CD8-positive, alpha-beta memory T cell (primary cell): Measurements from ENCODE around the gene IMPA2. TPM values are rescaled to one million over a fixed set of nuclear protein-coding genes. Genes with fewer than 3 reads are reported as not detected.
A peak's percentile ranks its signal among the peaks of the same experiment; 100 is the strongest.

ENCODE experiments used
- CTCF ChIA-PET: fragments of 350-600 bp; sonication (Branson Sonifier 250); formaldehyde crosslinking; loops from one replicate; lab custom pipeline; 2021; ENCODE audit warnings: antibody characterized with exemption; lab: Charles Lee
- POLR2A ChIA-PET: fragments of 350-600 bp; sonication (Branson Sonifier 250); formaldehyde crosslinking; loops from one replicate; lab custom pipeline; 2021; ENCODE audit warnings: antibody characterized with exemption; lab: Charles Lee
- DNase-seq, 5 donors: peaks; one replicate each; pipeline versions ENCODE4 v3.0.0 to v3.0.0-alpha.2; 2020 to 2022; ENCODE audit warnings: mixed read lengths in 1 of 5
- H3K27ac ChIP-seq: one replicate; pipeline ENCODE4 v1.7.0; 2013; ENCODE audit warnings: low read depth, mild to moderate bottlenecking, low read length, moderate library complexity
- H3K27me3 ChIP-seq: 2 replicates; pipeline ENCODE4 v1.7.0; 2013; ENCODE audit warnings: low read length, mild to moderate bottlenecking; ENCODE audit not compliant: insufficient read depth, poor library complexity, severe bottlenecking
- H3K36me3 ChIP-seq: 2 replicates; pipeline ENCODE4 v1.7.0; 2013; ENCODE audit warnings: mild to moderate bottlenecking, low read length, moderate library complexity; ENCODE audit not compliant: insufficient read depth
- H3K4me1 ChIP-seq: 2 replicates; pipeline ENCODE4 v1.7.0; 2013; ENCODE audit warnings: mild to moderate bottlenecking, low read length, moderate library complexity; ENCODE audit not compliant: insufficient read depth
- H3K4me3 ChIP-seq: 2 replicates; pipeline ENCODE4 v1.7.0; 2013; ENCODE audit warnings: mild to moderate bottlenecking, low read length
- H3K9me3 ChIP-seq: 2 replicates; pipeline ENCODE4 v1.7.0; 2013; ENCODE audit warnings: mild to moderate bottlenecking, low read length
- H3K27ac Mint-ChIP-seq, 8 donors: one replicate each; pipeline ENCODE4 v1.8.0; 2020 to 2021; ENCODE audit warnings: mixed read lengths in 8 of 8, mild to moderate bottlenecking in 6 of 8, inconsistent platforms in 3 of 8, moderate library complexity in 3 of 8
- H3K27me3 Mint-ChIP-seq, 2 donors: one replicate each; pipeline ENCODE4 v1.8.0; 2020 to 2021; ENCODE audit warnings: mixed read lengths in 2 of 2, mild to moderate bottlenecking in 1 of 2, moderate library complexity in 1 of 2
- H3K36me3 Mint-ChIP-seq, 3 donors: one replicate each; pipeline ENCODE4 v1.8.0; 2020 to 2021; ENCODE audit warnings: mixed read lengths in 3 of 3, inconsistent platforms in 1 of 3, mild to moderate bottlenecking in 1 of 3
- H3K4me1 Mint-ChIP-seq, 3 donors: one replicate each; pipeline ENCODE4 v1.8.0; 2020 to 2021; ENCODE audit warnings: mixed read lengths in 3 of 3, inconsistent platforms in 1 of 3, mild to moderate bottlenecking in 1 of 3
- H3K4me3 Mint-ChIP-seq, 7 donors: one replicate each; pipeline ENCODE4 v1.8.0; 2020 to 2021; ENCODE audit warnings: mixed read lengths in 7 of 7, mild to moderate bottlenecking in 6 of 7, moderate library complexity in 4 of 7, inconsistent platforms in 2 of 7
- H3K9me3 Mint-ChIP-seq, 5 donors: one replicate each; pipeline ENCODE4 v1.8.0; 2020 to 2022; ENCODE audit warnings: mixed read lengths in 5 of 5, mild to moderate bottlenecking in 3 of 5, moderate library complexity in 2 of 5, inconsistent platforms in 1 of 5
- polyA plus RNA-seq: library from polyadenylated mRNA; unstranded; fragments of 300-500 nt; fragmentation: Illumina TruSeq; gene quantifications from one replicate; pipeline ENCODE4 v1.2.3, GENCODE V29; 2021
- total RNA-seq, 2 experiments: library from RNA; stranded (reverse); gene quantifications; one replicate each; pipeline ENCODE4 v1.2.3, GENCODE V29; 2021

The IMPA2 gene
- total and polyA plus RNA-seq, 3 experiments from 2014 or later = 6.2 to 14.0 (median 13.3) TPM

- Mint-ChIP-seq H3K4me3 (no peak overlapping the region), H3K27ac (no peak overlapping the region), H3K9me3 (no peaks in the 10 kb centered on the region), H3K27me3 (peaks cover 0 to 1% of the 10 kb centered on the region in 2 donors), H3K36me3 (peaks cover 0 to 9% (median 0%) of the 10 kb centered on the region in 3 donors), H3K4me1 (no peaks in the 10 kb centered on the region)
- ChIA-PET CTCF (interaction anchor here (0.6 kb wide), 1 partner anchor 20 kb away, joined by 4 read pairs; no protein-coding TSS in a partner anchor), POLR2A (no interaction called here)
- Histone ChIP-seq H3K9me3 (no peaks in the 10 kb centered on the region), H3K27ac (no peak overlapping the region), H3K36me3 (no peaks in the 10 kb centered on the region), H3K4me1 (no peaks in the 10 kb centered on the region), H3K4me3 (no peak overlapping the region), H3K27me3 (no peaks in the 10 kb centered on the region)
- DNase-seq = no peak
Measured at GRCh38 chr18:12018861-12019260, 37.6 kb downstream of the IMPA2 start.

- no peaks in the 10 kb centered on the region for H3K27me3 ChIP-seq
- Mint-ChIP-seq H3K4me3 (no peak overlapping the region), H3K27ac (no peak overlapping the region), H3K27me3 (no peaks in the 10 kb centered on the region), H3K36me3 (peaks cover 0 to 10% (median 0%) of the 10 kb centered on the region in 3 donors), H3K4me1 (no peaks in the 10 kb centered on the region), H3K9me3 (no peaks in the 10 kb centered on the region)
- no peak overlapping the region for H3K4me3 ChIP-seq
- no peaks in the 10 kb centered on the region for H3K4me1 ChIP-seq
- no peaks in the 10 kb centered on the region for H3K9me3 ChIP-seq
- CTCF ChIA-PET = no interaction called here
- no peak overlapping the region for H3K27ac ChIP-seq
- no peaks in the 10 kb centered on the region for H3K36me3 ChIP-seq
- no peak for DNase-seq
- POLR2A ChIA-PET = no interaction called here
Measured at GRCh38 chr18:12021077-12021476, 39.8 kb downstream of the IMPA2 start.

- Histone ChIP-seq H3K36me3 (no peaks in the 10 kb centered on the region), H3K4me1 (no peaks in the 10 kb centered on the region), H3K9me3 (no peaks in the 10 kb centered on the region), H3K27ac (no peak overlapping the region), H3K4me3 (no peak overlapping the region), H3K27me3 (no peaks in the 10 kb centered on the region)
- Mint-ChIP-seq H3K9me3 (no peaks in the 10 kb centered on the region), H3K27ac (no peak overlapping the region), H3K4me1 (no peaks in the 10 kb centered on the region), H3K27me3 (no peaks in the 10 kb centered on the region), H3K36me3 (peaks cover 0 to 10% (median 0%) of the 10 kb centered on the region in 3 donors), H3K4me3 (no peak overlapping the region)
- CTCF ChIA-PET = no interaction called here
- POLR2A ChIA-PET = no interaction called here
- DNase-seq = no peak
Measured at GRCh38 chr18:12021596-12021995, 40.3 kb downstream of the IMPA2 start.

GRCh38 chr18:12023375-12023774, 42.1 kb downstream of the IMPA2 start:
- Histone ChIP-seq H3K4me1 (no peaks in the 10 kb centered on the region), H3K36me3 (no peaks in the 10 kb centered on the region), H3K4me3 (no peak overlapping the region), H3K9me3 (no peaks in the 10 kb centered on the region), H3K27ac (no peak overlapping the region), H3K27me3 (no peaks in the 10 kb centered on the region)
- H3K27ac Mint-ChIP-seq = no peak overlapping the region
- no peak overlapping the region for H3K4me3 Mint-ChIP-seq
- ChIA-PET CTCF (no interaction called here), POLR2A (no interaction called here)
- H3K27me3 Mint-ChIP-seq = peaks cover 0 to 1% of the 10 kb centered on the region in 2 donors
- no peak for DNase-seq
- H3K4me1 Mint-ChIP-seq = no peaks in the 10 kb centered on the region
- H3K36me3 Mint-ChIP-seq = peaks cover 0 to 5% (median 0%) of the 10 kb centered on the region in 3 donors
- no peaks in the 10 kb centered on the region for H3K9me3 Mint-ChIP-seq

GRCh38 chr18:12026562-12026961, 45.3 kb downstream of the IMPA2 start:
- Mint-ChIP-seq H3K36me3 (peaks cover 0 to 3% (median 0%) of the 10 kb centered on the region in 3 donors), H3K4me1 (no peaks in the 10 kb centered on the region), H3K9me3 (no peaks in the 10 kb centered on the region), H3K27me3 (peaks cover 0 to 1% of the 10 kb centered on the region in 2 donors), H3K27ac (no peak overlapping the region), H3K4me3 (no peak overlapping the region)
- Histone ChIP-seq H3K36me3 (no peaks in the 10 kb centered on the region), H3K9me3 (no peaks in the 10 kb centered on the region), H3K27ac (no peak overlapping the region), H3K4me3 (no peak overlapping the region), H3K27me3 (no peaks in the 10 kb centered on the region), H3K4me1 (no peaks in the 10 kb centered on the region)
- no peak for DNase-seq
- ChIA-PET CTCF (no interaction called here), POLR2A (no interaction called here)

GRCh38 chr18:12027046-12027445, 45.7 kb downstream of the IMPA2 start:
- Mint-ChIP-seq H3K27ac (no peak overlapping the region), H3K27me3 (peaks cover 0 to 1% of the 10 kb centered on the region in 2 donors), H3K4me3 (no peak overlapping the region), H3K9me3 (no peaks in the 10 kb centered on the region), H3K4me1 (no peaks in the 10 kb centered on the region), H3K36me3 (peaks cover 0 to 3% (median 0%) of the 10 kb centered on the region in 3 donors)
- Histone ChIP-seq H3K9me3 (no peaks in the 10 kb centered on the region), H3K27me3 (no peaks in the 10 kb centered on the region), H3K4me1 (no peaks in the 10 kb centered on the region), H3K36me3 (no peaks in the 10 kb centered on the region), H3K27ac (no peak overlapping the region), H3K4me3 (no peak overlapping the region)
- POLR2A ChIA-PET = no interaction called here
- CTCF ChIA-PET = no interaction called here
- DNase-seq = no peak

- Mint-ChIP-seq H3K4me1 (no peaks in the 10 kb centered on the region), H3K27ac (no peak overlapping the region), H3K9me3 (no peaks in the 10 kb centered on the region), H3K27me3 (peaks cover 0 to 1% of the 10 kb centered on the region in 2 donors), H3K36me3 (peaks cover 0 to 3% (median 0%) of the 10 kb centered on the region in 3 donors), H3K4me3 (no peak overlapping the region)
- H3K36me3 ChIP-seq = no peaks in the 10 kb centered on the region
- no peak for DNase-seq
- no peaks in the 10 kb centered on the region for H3K4me1 ChIP-seq
- POLR2A ChIA-PET = no interaction called here
- no peak overlapping the region for H3K4me3 ChIP-seq
- H3K27me3 ChIP-seq = no peaks in the 10 kb centered on the region
- H3K27ac ChIP-seq = no peak overlapping the region
- no peaks in the 10 kb centered on the region for H3K9me3 ChIP-seq
- CTCF ChIA-PET = no interaction called here
Measured at GRCh38 chr18:12027480-12027879, 46.2 kb downstream of the IMPA2 start.

- Histone ChIP-seq H3K9me3 (no peaks in the 10 kb centered on the region), H3K36me3 (no peaks in the 10 kb centered on the region), H3K4me3 (no peak overlapping the region), H3K27ac (no peak overlapping the region), H3K4me1 (no peaks in the 10 kb centered on the region), H3K27me3 (no peaks in the 10 kb centered on the region)
- POLR2A ChIA-PET = no interaction called here
- Mint-ChIP-seq H3K4me1 (no peaks in the 10 kb centered on the region), H3K36me3 (peaks cover 0 to 3% (median 0%) of the 10 kb centered on the region in 3 donors), H3K4me3 (no peak overlapping the region), H3K27me3 (peaks cover 0 to 3% of the 10 kb centered on the region in 2 donors), H3K9me3 (no peaks in the 10 kb centered on the region), H3K27ac (peak overlapping the region in 1 of 8 donors; percentile 42)
- CTCF ChIA-PET = no interaction called here
- DNase-seq = no peak
Measured at GRCh38 chr18:12028040-12028628, 46.8 kb downstream of the IMPA2 start.
